Ureter (tissue), 1 donor: Measurements from ENCODE around the gene F5. TPM values are rescaled to one million over a fixed set of nuclear protein-coding genes. Genes with fewer than 3 reads are reported as not detected.
"Not testable (repeated sequence)": the region's sequence is repeated elsewhere in the genome, so short reads cannot be mapped to it uniquely, and the experiment has no call there.

Source experiments
- DNase-seq: peaks from one replicate; pipeline ENCODE4 v3.0.0-alpha.2; 2020; ENCODE audit warnings: low spot score
- total RNA-seq: library from RNA; stranded (reverse); gene quantifications from one replicate; pipeline ENCODE4 v1.2.4, GENCODE V29; 2023
- donor health status: DM: yes; HTN: yes; CAD: no.

Gene F5
- total RNA-seq, 1 donor from 2014 or later, result 1.7 TPM

GRCh38 chr1:169546087-169546995, 39.9 kb downstream of the F5 start:
- DNase-seq, result peak; percentile 70

DNA sequence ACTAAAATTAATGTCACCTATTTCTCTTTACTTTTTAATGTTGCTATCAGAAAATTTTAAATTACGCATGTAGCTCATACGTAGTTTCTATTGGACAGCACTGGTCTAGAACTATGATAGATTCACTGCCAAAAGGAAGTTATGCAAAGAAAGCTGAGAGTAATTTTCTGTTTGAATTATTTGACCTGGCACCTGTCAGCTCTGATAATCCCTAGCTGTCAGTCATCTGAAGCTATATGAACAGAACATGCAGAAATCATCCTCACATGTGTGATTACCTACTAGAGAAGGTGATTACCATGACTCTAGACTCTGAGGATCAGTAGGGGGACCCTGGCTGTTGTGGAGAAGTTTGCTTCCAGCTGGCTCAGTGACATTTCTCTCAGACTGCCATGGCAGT, 40.8 kb downstream of the F5 start:
- DNase-seq, result no peak

DNA sequence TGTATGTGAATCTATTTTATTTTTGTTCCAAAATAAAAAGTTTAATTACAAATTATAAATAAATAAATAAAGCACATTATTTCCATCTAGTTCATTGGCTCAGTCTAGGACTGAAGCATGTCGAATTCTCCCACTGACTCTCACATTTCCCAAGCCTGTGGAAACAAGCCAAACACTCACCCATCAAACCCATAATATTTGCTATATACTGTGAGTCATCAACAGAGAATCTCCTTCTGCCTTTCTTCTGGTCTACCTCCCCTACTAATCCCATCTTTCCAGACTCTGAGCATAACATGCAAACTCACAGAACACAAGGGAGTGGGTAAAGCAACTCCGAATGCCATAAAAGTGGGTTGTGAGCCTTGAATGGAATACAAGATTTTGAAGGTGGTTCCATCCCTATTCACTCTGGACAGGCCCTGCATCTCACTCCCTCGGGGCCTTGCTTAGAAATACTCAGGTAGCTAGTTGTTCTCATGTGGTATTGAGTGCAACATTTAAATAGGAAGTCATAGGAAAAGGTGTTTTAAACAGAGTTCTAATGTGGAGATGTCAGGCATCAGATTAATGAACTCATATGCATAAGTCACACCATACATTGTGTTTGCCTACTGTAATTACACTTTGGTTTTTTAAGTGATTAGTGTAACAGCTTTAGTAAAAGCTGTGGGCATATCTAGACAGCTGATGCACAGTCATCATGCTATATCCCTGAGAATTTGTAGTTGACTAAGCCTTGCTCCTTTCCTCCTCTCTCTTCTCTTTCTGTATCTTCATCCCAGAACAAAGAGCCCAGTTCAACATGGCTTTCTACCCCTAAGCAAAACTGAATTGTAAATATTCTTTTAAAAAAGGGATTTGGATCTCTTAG, 47.0 kb downstream of the F5 start:
- DNase-seq, result no peak

GRCh38 chr1:169534653-169535052, 51.6 kb downstream of the F5 start:
- DNase-seq, result no peak

GRCh38 chr1:169533528-169534190, 52.6 kb downstream of the F5 start:
- not testable (repeated sequence) for DNase-seq

DNA sequence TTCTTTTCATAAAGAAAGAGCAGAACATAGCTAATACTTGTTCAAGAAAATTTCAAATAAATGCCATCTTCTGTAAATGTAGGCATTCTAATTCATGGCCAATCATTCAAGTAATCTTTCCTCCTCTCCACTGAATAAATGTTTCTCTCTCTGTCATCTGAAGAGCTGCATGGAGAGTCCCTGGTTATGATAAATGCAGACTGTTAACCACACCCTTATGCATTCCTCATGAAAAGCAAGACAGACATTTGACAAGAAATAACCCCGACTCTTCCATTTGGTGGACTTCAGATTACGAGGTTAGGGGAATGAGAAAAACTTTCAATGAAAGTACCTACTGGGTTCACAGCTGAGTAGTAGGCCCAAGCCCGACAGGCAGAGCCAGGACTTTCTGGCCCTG, 55.8 kb downstream of the F5 start:
- no peak for DNase-seq

GRCh38 chr1:169529068-169529642, 57.1 kb downstream of the F5 start:
- peak; percentile 60 for DNase-seq

DNA sequence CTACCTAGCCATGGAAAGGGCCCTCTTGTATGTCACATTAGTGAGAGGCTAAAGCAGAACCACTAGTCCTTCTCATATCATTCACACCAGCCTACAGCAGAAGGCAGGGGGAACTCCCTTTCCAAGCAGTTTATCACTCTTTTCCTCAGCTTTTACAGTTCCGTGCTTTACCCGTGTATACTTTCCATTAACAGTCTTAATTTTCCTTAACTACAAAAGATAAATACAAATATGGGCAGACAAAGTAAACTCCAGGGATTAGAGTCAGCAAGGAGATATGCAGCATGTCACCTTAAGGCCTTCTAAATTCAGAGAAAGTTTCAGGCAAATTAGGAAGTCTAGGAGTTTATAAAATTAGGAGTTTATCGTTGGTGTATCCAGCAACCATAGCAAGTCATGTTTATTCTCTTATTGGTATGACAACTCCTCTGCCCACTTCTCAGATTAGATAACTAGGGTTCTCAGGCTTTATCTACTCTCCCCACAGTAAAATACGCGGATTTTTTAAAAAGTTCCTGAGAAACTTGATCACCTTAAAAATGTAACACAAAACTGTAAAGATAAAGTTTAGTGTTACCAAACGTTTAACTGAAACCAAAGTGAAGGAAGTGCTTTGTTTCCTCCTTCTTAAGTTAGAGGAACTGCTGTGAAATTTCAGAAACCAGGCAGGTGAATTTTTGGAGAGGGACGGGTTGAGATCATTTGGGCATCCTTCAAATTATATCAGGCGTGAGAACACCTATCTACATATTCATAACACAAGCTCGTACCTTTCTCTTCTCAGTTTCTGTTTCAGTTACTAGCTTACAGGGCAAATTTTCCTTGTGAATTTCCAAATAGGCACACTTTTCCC, 57.8 kb downstream of the F5 start:
- no peak for DNase-seq

DNA sequence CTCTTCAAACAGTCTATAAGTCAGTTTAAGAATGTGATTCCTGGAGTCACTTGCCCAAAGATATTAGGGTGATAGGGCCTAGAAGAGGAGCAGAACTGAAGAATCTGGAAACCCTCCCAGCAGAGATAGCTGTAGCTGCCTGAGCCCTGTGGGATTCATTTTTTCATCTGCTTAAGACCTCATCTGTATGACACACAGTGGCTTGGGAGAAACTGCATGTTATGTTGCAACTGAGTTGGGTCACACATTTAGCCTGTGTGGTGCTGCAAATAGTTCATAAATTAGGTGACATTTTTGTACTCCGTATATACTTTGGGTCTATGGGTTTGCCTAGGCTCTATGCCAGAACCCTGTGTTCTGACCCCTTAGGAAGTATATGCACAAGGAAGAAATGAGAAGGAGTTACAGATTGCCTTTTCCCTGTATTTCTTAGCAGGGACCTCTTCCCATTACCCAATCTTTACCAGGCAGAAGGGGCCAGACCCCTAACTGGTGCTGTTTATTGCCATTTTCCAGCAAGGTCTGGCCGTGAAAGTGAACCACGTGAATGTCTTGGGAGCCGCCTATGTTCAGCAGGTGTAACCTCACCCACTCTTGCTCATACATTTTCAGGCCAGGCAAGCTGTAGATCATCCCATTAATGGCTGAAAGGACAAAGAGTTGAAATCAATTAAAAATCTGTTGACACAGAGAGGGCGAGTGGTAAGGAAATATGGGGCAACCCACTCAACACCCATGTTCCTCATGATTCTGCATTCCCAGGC, 58.6 kb downstream of the F5 start:
- no peak for DNase-seq

- DNase-seq, result no peak
Measured at GRCh38 chr1:169527001-169527400, 59.3 kb downstream of the F5 start.

GRCh38 chr1:169526120-169526832, 60.0 kb downstream of the F5 start:
- DNase-seq, result no peak

- no peak for DNase-seq
Measured at GRCh38 chr1:169525391-169525790, 60.9 kb downstream of the F5 start.

DNA sequence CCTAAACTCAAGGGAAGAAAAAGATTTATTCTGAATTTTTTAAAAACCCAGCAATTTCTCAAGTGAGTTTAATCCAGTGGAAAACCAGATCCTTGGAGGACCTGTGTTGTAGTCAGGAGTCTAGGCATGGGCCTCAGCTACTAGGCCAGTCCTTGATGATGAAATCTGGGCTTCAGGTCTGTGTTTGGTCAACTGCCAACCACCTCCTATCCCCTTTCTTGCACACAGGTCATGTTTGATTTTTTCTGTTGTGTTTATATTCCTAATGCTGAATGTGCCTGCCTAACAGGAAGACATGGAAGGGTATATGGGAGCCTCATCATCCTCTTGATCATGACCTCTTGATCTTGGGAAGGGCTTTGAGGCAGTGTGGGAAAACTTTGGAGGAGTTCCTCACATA, 62.4 kb downstream of the F5 start:
- DNase-seq, result no peak

DNA sequence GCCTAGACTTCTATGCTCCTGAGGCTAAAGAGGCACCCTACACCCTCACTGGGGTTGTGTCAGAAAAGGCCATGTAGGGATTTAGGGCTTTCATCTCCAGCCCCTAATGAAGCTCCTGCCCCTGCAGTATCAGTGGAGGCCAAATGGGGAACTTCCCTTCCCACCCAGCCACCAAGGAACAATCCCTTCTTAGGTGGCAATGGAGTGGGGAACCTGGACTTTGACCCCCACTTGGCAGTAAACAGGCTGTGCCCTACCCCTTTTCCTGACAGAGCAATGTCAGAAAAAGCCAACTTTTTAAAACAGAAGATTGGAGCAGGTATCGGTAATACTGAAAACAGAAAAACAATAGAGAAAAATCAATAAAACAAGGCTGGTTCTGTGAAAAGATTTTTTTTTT, 65.1 kb downstream of the F5 start:
- no peak for DNase-seq

DNA sequence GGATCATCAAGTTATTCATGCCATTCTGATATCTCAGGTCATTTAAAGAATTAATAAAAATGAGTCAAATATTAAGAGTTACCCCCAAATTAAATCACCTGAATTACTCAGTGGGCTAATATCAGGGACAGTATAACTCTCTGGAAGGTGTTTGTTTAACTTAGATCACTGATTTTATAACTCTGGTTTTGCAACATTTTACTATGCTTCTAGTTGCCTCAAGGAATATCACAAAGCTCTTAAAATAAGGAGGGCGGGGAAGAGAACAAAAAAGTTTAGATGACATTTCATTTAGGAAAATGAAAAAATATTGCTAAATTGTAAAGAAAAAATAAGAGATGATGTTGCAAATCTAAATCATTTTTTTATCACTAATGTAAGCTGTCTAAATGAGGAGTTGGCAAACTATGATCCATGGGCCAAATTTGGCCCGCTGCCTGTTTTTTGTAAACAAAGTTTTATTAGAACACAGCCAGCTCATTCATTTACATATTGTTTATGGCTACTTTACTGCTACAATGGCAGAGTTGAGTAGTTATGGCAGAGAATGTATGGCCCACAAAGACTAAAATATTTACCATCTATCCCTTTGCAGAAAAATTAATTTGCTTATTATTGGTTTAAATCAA, 68.6 kb downstream of the F5 start:
- no peak for DNase-seq

- DNase-seq, result no peak
Measured at GRCh38 chr1:169515641-169516040, 70.6 kb downstream of the F5 start.

DNA sequence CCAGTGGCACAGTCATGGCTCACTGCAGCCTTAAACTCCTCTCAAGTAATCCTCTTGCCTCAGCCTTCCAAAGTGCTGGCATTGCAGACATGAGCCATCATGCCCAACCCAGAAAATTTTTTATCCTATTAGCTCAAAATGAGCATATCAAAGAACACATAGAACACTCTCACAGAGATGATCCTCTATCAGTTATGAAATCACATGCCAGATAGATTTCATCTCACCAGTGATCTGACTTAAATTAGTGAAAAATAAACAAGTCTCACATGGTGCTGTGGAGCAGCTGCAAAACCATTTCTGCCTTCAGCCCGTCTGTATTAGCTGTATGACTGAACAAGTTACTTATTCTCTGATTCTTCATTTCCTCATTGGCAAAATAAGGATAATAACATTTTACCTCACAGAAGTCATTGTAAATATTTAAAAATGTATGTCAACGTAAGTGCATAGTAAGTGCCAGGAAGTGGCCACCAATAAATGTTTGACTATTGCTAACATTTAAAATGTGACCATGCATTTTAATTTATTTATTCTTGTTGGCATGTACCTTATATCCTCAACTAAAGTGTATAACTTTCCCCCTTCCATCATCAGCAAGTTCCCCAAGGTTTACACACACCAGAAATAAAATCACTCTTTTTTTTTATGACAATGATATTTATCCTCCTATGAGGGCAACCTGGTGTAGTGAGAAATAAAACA, 71.6 kb downstream of the F5 start:
- no peak for DNase-seq

GRCh38 chr1:169513208-169513607, 73.1 kb downstream of the F5 start:
- no peak for DNase-seq
